Ishikawa (cell line): ENCODE measurements around the gene FOXP1.

Source experiments
- CEBPB ChIP-seq: IDR thresholded peaks from 2 replicates; pipeline ENCODE4 v1.6.1; 2012
- EP300 ChIP-seq: IDR thresholded peaks from 2 replicates; pipeline ENCODE4 v1.6.1; 2012; ENCODE audit warnings: borderline replicate concordance

- TF ChIP-seq EP300: no peak
- TF ChIP-seq CEBPB: no peak
These were observed 518.4 kb downstream of the FOXP1 start for GRCh38 chr3:71064956-71065763.
